Aorta (tissue), 5 donors: Measurements from ENCODE around the gene CUBN. TPM values are rescaled to one million over a fixed set of nuclear protein-coding genes. Genes with fewer than 3 reads are reported as not detected.

Experiments
- ATAC-seq: fragments of 200-7000 bp; cut with Tn5 transposase; one replicate; pipeline ENCODE4 v1.9.1; 2022; ENCODE audit warnings: moderate library complexity; ENCODE audit not compliant: low FRiP score
- DNase-seq, 2 donors: peaks; one replicate each; pipeline ENCODE4 v3.0.0-alpha.2; 2020
- H3K27ac ChIP-seq, 2 donors: one replicate each; pipeline ENCODE4 v1.5.1; 2013; ENCODE audit warnings: low read length in 2 of 2, mild to moderate bottlenecking in 2 of 2, moderate library complexity in 2 of 2, control low read depth in 1 of 2, inconsistent platforms in 1 of 2, low read depth in 1 of 2
- H3K27me3 ChIP-seq, 2 donors: one replicate each; pipeline ENCODE4 v1.6.1; 2013; ENCODE audit warnings: control low read depth in 1 of 2, low read length in 1 of 2, mild to moderate bottlenecking in 1 of 2, moderate library complexity in 1 of 2; ENCODE audit not compliant: insufficient read depth in 2 of 2, control insufficient read depth in 1 of 2
- H3K36me3 ChIP-seq, 2 donors: one replicate each; pipeline ENCODE4 v1.6.1; 2013; ENCODE audit warnings: control low read depth in 1 of 2, low read length in 1 of 2, mild to moderate bottlenecking in 1 of 2; ENCODE audit not compliant: insufficient read depth in 2 of 2, control insufficient read depth in 1 of 2
- H3K4me1 ChIP-seq, 2 donors: one replicate each; pipeline ENCODE4 v1.6.1; 2013; ENCODE audit warnings: low read length in 2 of 2, control low read depth in 1 of 2, mild to moderate bottlenecking in 1 of 2, moderate library complexity in 1 of 2; ENCODE audit not compliant: insufficient read depth in 2 of 2, control insufficient read depth in 1 of 2
- H3K4me3 ChIP-seq, 2 donors: one replicate each; pipeline ENCODE4 v1.5.1; 2013; ENCODE audit warnings: low read length in 2 of 2, control low read depth in 1 of 2, mild to moderate bottlenecking in 1 of 2
- H3K9me3 ChIP-seq: one replicate; pipeline ENCODE4 v1.6.1; 2013; ENCODE audit warnings: mild to moderate bottlenecking, low read length; ENCODE audit not compliant: control insufficient read depth
- WGBS, 2 donors: extraction: QIAGEN DNeasy Blood & Tissue Kit; methylation state at CpG; one replicate each; pipeline ENCODE4 v1.1.7; 2013; 5-methylcytosine and 5-hydroxymethylcytosine counted together
- intact Hi-C, 2 donors: fragments of 100-400 bp; cut with DNase I; formaldehyde crosslinking; loops; one replicate each; pipeline versions ENCODE4 v1.14.2 to v1.15.0; 2022
- polyA plus RNA-seq, 2 donors: library from polyadenylated mRNA; stranded (reverse); fragments of 200-250 nt; gene quantifications; one replicate each; pipeline ENCODE4 v1.2.3, GENCODE V29; 2013
- total RNA-seq, 2 donors: library from RNA; stranded (reverse); fragmentation: NEBNext Ultra II Directional; extraction: Animal tissue kit (Norgen Biotek cat#: 25700); gene quantifications; one replicate each; pipeline ENCODE4 v1.2.1, GENCODE V29; 2021
- donor health status: healthy with polysubstance abuse.
- donor health status: Bipolar disorder and iron deficiency.
- donor health status: DM: no; HTN: no; CAD: no.
- donor health status: DM: no; HTN: no; CAD: no.
- donor health status: DM: yes; HTN: yes; CAD: no.

CUBN gene
- total and polyA plus RNA-seq, 4 donors: 0.13 to 5.2 (median 2.6) TPM

DNA sequence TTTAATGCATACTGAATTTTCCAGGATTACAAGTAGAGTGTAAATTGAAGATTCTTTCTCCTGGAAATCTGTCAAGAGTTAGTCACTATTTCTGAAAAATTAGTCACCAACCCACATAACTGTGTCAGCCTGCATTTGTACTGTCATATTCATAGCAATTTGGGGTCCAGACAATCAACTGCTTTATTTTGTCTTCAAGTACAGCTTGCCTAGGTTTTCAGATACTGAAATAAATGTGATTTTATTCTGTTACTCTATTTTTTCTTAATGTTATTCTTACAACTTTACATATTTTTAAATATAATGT lies 55.1 kb downstream of the CUBN start:
- H3K36me3 ChIP-seq: no peaks in the 10 kb centered on the region
- H3K27me3 ChIP-seq: no peaks in the 10 kb centered on the region
- no peaks in the 10 kb centered on the region for H3K9me3 ChIP-seq
- no peak overlapping the region for H3K27ac ChIP-seq
- H3K4me3 ChIP-seq: no peak overlapping the region
- no peak for DNase-seq
- H3K4me1 ChIP-seq: peaks cover 2 to 9% of the 10 kb centered on the region in 2 donors
- no peak for ATAC-seq
- intact Hi-C loops: no loop called here

DNA sequence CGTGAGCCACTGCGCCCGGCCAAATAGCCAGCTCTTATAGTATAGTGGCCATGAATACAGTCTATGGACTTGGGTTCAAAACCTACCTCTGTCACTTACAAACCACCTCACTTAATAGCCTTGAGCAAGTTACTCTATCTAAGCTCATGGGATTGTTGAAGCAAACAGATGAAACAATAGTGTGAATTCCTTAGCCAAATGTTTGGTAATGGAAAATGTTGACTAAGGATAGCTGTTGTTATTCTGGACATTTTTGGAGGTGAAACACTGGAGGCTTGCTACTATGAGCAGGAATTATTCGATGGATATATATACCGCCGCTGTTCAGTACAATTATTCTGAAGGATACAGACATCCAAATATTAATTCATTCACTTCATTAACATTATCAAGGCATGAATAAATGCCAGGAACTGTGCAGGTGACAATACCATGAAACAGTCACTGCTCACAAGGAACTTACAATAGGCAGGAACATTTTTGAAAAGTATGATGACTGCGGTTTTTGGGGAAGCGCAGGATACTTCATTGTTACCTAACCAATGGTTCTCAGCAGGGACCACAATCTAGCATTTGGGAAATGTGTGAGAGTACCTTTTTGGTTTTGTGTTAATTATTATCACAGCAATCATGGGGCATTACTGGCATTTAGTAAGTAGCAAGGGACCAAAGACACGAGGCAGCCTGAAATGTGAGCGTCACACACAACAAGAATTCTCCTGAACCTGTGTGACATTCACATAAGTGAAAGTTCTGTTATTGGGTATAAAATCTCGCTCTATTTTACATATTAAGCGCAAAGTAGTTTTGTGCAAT lies 55.7 kb downstream of the CUBN start:
- intact Hi-C loops: no loop called here
- Histone ChIP-seq H3K27me3 (no peaks in the 10 kb centered on the region), H3K4me3 (no peak overlapping the region), H3K36me3 (no peaks in the 10 kb centered on the region), H3K4me1 (peaks cover 3 to 9% of the 10 kb centered on the region in 2 donors), H3K27ac (peak overlapping the region in 1 of 2 donors; percentile 62), H3K9me3 (no peaks in the 10 kb centered on the region)
- DNase-seq (no peak), ATAC-seq (no peak)
- 85 to 86% methylated on average over 12 of the region's 12 CpGs for WGBS, 2 donors

DNA sequence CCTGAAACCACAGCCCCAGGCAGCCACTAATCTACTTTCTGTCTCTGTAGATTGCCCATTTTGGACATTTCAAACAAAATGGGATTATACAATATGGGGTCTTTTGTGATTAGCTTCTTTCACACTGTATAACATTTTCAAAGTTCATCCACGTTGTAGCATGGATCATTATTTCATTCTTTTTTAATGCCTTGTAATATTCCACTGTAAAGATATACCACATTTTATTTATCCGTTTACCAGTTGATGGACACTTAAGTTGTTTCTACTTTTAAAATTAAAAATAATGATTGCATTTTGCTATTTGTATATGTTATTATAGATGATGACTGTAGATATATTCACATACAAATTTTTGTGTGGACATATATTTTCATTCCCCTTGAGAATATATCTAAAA lies 60.7 kb downstream of the CUBN start:
- Histone ChIP-seq H3K4me3 (no peak overlapping the region), H3K9me3 (no peaks in the 10 kb centered on the region), H3K36me3 (no peaks in the 10 kb centered on the region), H3K27ac (no peak overlapping the region), H3K27me3 (no peaks in the 10 kb centered on the region), H3K4me1 (peaks cover 0 to 1% of the 10 kb centered on the region in 2 donors)
- no peak for ATAC-seq
- 94 to 95% methylated on average over 2 of the region's 2 CpGs for WGBS, 2 donors
- no peak for DNase-seq
- intact Hi-C loops: loop anchor here in 1 of 2 donors (10.0 kb wide), 1 partner anchor 64 kb away; no protein-coding TSS in a partner anchor

DNA sequence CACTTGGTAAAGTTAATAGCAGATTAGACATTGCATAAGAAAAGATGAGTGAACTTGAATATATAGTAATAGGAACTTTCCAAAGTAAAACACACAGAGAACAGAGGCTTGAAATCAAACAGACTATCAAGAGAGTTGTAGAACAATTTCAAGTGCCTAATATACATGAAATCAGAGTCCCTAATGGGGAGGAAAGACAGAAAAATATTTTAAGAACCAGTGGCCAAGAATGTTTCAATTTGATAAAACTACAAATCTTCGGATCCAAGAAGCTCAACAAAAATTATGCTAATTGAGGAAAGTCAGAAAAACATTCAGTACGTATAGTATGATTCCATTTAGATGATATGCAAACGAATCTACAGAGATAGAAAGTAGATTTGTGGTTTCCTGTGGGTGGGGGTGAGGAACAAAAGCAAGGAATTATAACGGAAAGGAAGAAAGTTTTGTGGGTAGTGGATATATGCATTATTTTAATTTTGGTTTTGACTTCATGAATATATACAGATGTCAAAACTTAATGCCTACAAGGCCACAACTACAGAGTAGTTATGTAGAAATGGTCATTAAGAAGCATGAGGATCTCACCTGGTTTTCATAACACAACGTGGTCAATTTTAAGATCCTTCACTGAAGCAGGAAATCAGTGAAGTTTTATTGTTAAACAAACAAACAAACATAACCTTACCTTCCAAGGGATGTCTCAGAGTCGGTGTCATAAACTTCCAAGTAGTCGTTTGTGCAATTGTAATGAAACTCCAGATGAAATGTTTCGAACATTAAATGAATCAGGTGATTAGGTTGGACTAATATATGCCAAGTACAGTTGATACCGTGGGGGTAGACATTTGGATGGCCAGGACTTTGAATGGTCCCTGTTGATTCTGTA lies 62.0 kb downstream of the CUBN start:
- Histone ChIP-seq H3K27ac (no peak overlapping the region), H3K9me3 (no peaks in the 10 kb centered on the region), H3K27me3 (no peaks in the 10 kb centered on the region), H3K4me1 (peaks cover 0 to 1% of the 10 kb centered on the region in 2 donors), H3K4me3 (no peak overlapping the region), H3K36me3 (no peaks in the 10 kb centered on the region)
- DNase-seq: no peak
- no peak for ATAC-seq
- intact Hi-C loops: loop anchor here in 1 of 2 donors (10.0 kb wide), 1 partner anchor 63 kb away; no protein-coding TSS in a partner anchor
- 54 to 60% methylated on average over 9 of the region's 9 CpGs for whole genome bisulfite sequencing, 2 donors

DNA sequence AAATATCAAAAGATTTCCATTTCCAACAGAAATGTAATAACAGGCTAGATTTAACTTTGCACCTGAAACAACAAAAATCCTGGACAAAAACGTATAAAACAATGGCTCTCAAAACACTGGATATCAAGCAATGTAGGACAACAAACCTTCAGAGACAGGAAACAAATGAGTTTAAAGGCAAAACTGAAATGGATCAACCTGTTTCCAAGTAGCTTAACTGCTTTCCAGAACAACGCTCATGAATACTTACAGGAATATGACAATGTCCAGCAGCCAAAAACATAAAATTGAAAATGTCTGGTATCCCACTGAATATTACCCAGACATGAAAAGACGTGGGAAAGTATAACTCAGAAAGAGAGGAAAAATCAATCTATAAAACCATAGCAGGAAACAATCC lies 62.8 kb downstream of the CUBN start:
- no peak overlapping the region for H3K4me3 ChIP-seq
- ATAC-seq (no peak), DNase-seq (no peak)
- H3K27me3 ChIP-seq: no peaks in the 10 kb centered on the region
- H3K36me3 ChIP-seq: no peaks in the 10 kb centered on the region
- WGBS, 2 donors: 12 to 14% methylated on average over 3 of the region's 3 CpGs
- no peak overlapping the region for H3K27ac ChIP-seq
- no peaks in the 10 kb centered on the region for H3K9me3 ChIP-seq
- H3K4me1 ChIP-seq: peaks cover 0 to 1% of the 10 kb centered on the region in 2 donors
- intact Hi-C loops: loop anchor here in 1 of 2 donors (10.0 kb wide), 1 partner anchor 62 kb away; no protein-coding TSS in a partner anchor

DNA sequence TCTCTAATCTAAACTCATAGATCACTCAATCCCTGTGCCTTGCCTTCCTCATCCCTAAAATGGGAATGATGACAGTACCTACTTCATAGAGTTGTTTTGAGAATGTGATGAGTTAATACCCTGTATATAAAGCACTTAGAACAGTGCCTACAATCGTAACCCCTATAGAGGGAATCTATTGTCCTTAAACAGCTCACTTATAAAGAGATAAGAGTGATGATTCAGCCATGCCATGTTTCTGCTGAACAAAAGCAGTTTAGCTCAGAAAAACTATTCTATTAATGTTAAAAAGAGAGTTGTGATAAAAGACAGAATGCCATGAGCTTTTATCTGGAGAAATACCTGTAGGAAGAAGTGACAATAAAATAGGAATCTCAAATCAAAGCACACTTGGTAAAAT lies 63.6 kb downstream of the CUBN start:
- DNase-seq (no peak), ATAC-seq (no peak)
- intact Hi-C loops: loop anchor here in 1 of 2 donors (10.0 kb wide), 1 partner anchor 61 kb away; no protein-coding TSS in a partner anchor
- Histone ChIP-seq H3K4me3 (no peak overlapping the region), H3K4me1 (peaks cover 0 to 1% of the 10 kb centered on the region in 2 donors), H3K27me3 (no peaks in the 10 kb centered on the region), H3K36me3 (no peaks in the 10 kb centered on the region), H3K27ac (no peak overlapping the region), H3K9me3 (no peaks in the 10 kb centered on the region)
- 40 to 44% methylated on average over 1 of the region's 1 CpG for WGBS, 2 donors

DNA sequence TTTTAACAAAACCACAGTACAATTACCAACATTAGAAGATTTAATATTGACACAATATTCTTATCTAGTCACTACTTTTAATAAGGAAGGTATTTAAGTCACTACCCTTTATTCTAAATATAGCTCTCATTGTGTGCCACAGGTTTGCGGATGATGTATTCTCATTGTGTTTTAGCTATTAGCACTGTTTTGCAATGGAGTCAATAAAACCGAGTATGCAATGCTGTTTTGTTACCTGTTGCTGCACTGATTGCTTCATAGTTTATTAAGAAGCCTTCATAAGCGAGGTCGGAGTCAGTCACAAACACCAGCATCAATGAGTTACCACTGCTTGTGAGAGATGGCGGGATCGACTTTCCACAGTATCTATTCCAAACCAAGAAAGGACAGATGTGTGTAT lies 64.3 kb downstream of the CUBN start:
- Histone ChIP-seq H3K27me3 (no peaks in the 10 kb centered on the region), H3K9me3 (no peaks in the 10 kb centered on the region), H3K4me1 (peaks cover 0 to 1% of the 10 kb centered on the region in 2 donors), H3K27ac (no peak overlapping the region), H3K36me3 (no peaks in the 10 kb centered on the region), H3K4me3 (no peak overlapping the region)
- DNase-seq: no peak
- ATAC-seq: no peak
- intact Hi-C loops: loop anchor here in 1 of 2 donors (10.0 kb wide), 1 partner anchor 60 kb away; no protein-coding TSS in a partner anchor
- WGBS, 2 donors: 94 to 95% methylated on average over 6 of the region's 6 CpGs

DNA sequence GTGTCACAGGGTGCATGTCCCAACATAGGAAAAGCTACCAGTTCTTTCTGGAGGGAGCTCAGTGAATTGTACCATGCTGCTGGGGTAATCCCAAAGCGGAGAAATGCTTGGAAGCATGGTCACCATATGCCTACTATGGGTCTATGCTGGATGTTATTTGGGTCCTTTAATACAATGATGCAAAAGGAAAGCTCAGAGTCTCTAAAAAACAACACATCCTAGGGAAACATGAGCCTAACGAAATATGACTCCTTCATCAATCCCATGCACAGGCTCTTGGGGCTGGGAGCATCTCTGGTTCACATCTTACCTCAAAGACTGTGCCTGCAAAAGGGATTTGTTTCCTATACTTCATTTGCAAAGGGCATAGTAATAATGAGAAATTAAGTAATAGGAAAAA lies 65.2 kb downstream of the CUBN start:
- Histone ChIP-seq H3K27me3 (no peaks in the 10 kb centered on the region), H3K4me3 (no peak overlapping the region), H3K36me3 (no peaks in the 10 kb centered on the region), H3K4me1 (peaks cover 0 to under 1% of the 10 kb centered on the region in 2 donors), H3K9me3 (no peaks in the 10 kb centered on the region), H3K27ac (no peak overlapping the region)
- ATAC-seq (no peak), DNase-seq (no peak)
- 92 to 96% methylated on average over 2 of the region's 2 CpGs for WGBS, 2 donors
- intact Hi-C loops: loop anchor here in 1 of 2 donors (5.0 to 10.0 kb wide), 3 partner anchors 37 to 148 kb away; no protein-coding TSS in a partner anchor
